AG08396 (cell line): ENCODE measurements around the gene IDH3G.
A peak's percentile ranks its signal among the peaks of the same experiment; 100 is the strongest.
"Not testable (repeated sequence)": the region's sequence is repeated elsewhere in the genome, so short reads cannot be mapped to it uniquely, and the experiment has no call there.

Experiments
- DNase-seq: peaks from one replicate; pipeline ENCODE4 v3.0.0; 2012; ENCODE audit warnings: low spot score, mixed read lengths

Gene IDH3G

GRCh38 chrX:153794018-153794896, at the start of gene IDH3G, which contains the start of gene SSR4:
Gene IDH3G (minus strand): TSS chrX:153794375. CDS start chrX:153794326, 49 bp downstream.
Gene SSR4 (plus strand): TSS chrX:153794668. CDS start chrX:153794688, 20 bp downstream.
- DNase-seq = peak; percentile 98

DNA sequence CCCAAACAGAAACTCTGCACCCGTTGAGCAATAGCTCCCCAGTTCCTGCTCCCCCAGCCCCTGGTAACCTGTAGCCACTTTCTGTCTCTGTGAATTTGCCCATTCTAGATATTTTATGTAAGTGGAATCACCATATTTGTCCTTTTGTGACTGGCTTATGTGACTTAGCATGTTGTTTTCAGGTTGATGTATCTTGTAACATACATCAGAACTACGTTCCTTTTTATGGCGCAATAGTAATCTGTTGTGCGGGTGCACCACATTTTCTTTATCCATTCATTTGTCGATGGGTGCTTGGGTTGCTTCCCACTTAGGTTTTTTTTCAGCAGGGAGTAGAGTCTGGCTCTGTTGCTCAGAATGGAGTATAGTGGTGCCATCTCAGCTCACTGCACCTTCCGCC, 42.7 kb upstream of the IDH3G start:
- no peak for DNase-seq

DNA sequence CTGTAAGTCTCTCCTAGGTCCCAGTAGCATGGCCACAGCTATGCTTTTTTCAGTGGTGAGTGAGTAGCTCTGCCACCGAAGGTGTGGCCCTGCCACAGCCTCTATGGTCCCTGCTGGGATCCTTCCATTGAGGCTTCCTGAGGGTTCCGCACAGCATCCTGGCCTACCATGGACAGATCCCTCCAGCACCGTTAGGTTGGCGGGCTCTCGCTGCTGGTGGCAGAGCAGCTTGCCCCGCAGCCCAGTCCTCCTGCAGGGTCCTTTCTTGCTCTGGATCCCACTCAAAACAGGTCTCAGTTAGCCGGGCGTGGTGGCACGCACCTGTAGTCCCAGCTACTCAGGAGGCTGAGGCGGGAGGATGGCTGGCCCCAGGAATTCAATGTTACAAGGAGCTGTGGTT, 38.6 kb upstream of the IDH3G start:
- no peak for DNase-seq

DNA sequence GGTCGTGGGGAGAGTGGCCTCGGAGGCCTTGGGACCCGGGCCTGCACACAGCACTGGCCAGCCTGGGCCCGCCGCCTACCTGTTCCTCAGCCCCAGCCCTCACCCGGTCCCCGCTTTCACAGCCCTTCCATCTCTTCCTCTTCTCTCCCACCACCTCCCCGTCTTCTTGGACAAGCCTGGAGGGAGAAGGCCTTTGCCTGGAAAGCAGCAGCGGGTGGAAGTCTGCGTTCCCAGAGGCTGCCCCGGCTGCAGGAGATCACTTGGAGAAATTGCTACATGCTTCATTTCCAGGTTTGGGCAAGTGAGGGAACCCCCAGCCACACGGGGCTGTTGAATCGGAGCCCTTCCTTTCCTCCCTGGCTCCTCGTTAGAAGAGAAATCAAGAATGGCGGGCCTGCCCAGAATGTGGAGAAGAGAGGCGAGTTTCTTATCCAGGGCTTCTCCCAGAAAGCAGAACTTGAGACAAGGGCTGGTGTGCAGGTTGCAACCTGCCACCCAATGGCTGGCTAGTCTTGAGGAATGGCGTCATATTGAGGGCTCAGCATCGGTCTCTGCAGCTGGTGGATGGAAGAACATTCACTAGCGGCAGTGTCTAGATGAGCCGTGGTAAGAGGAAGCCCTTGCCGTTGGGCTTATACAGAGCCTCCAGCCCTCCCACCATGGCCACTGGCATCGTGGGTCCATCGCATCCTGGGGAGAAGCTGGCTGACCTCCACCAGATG, 37.4 kb upstream of the IDH3G start:
- no peak for DNase-seq

- DNase-seq = no peak
These were observed 36.7 kb upstream of the IDH3G start for GRCh38 chrX:153830640-153831428.

DNA sequence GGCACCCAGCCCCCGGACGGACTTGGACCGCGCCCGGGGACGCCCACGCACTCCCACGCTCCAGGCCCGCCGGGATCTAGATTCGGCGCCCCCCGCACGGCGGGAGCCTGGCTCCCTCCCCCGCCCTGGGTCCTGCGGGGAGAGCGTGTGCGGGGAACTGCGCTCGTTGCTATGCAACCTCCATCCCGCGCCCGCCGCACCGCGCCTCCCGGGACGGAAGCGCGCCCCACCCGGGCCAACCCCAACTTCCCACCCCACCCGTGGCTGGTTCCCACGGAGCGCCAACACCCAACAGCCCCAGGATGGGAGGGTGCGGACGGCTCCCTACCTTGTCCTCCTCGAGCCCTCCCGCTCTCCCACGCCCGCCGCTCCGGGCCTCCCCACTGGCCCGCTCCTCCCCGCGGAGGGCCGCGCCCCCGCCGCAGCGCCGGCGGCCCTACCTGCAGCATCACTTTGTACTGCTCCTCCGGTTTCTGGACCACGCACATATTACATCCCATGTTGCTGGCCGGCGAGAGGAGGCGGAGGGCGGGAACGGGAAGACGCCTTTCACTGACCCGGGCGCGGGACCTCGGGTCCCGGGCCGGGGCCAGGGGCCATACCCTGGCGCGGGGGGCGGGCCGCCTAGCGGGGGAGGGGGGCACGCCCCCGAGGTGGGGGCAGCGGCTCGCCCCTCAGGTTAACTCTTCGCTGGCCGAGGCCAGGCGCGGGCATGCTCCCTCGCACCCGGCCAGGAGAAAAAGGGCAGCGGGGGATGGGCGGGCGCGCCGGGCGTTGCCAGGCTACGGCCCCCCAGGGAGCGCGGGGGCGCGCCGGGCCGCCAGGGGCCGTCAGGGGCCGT, 35.8 kb upstream of the IDH3G start, which contains the start of gene PDZD4:
Gene PDZD4 (minus strand): TSS at position 746 of the 841 bp plus-strand sequence. CDS start 246 bp downstream, at position 500.
- DNase-seq = no peak

- no peak for DNase-seq
These were observed 35.3 kb upstream of the IDH3G start for GRCh38 chrX:153829549-153829798.

DNA sequence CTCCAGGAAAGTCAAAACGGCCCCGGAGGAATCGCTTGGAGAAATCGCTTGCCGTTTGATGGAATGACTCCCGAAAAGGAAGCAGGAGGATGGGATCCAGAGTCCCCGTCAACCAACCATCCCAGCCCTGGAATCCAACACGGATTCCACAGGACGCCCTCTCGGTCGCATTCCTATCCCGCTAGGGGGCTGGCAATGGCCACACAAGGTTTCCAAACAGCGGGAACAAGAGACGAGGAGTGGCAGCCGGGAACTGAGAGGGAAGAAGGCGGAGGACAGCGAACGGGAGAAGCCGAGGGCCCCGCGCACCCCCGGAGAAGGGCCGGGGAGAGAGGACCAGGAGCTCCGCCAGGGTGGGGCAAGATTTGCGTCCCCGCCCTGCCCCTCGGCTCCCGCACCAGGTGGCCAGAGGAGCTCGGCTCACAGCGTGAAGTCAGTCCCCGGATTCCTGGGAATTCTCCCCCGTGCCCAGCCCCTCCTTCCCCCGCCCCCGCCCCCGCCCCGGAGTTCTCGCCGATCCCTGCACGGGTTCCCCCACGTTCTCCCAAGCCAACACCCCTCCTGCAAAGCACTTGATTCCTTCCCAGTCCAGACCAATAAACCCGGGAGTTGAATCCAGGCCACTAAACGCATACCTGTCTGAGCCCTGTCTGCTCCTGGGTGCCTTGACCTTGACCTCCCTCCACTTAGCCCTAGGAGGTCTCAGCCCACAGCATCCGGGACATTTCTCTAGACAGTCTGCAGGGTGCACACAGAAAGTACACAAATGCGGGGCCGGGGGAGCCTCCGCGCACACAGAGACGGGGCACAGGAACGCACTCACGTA, 34.8 kb upstream of the IDH3G start:
- no peak for DNase-seq

GRCh38 chrX:153828308-153828707, 34.1 kb upstream of the IDH3G start:
- no peak for DNase-seq

DNA sequence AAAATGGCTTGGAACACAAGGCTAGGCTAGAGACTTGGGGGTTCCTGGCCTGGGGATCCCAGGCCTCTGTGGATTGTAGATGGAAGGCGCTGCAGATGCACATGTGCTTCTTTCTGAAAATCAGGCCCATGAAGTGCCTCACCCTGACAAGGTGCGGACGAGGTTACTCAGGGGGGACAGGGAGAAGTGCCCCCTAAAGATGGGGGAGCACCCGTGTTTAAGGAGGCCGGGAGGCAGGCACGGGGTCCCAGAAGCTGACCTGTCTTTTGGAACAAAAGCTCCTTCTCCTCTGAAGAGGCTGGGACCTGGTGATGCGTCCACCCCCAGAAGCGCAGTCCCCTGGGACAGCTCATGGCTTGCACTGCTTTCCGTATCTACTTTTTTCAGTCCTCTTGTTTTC, 33.7 kb upstream of the IDH3G start:
- DNase-seq = peak; percentile 10

DNA sequence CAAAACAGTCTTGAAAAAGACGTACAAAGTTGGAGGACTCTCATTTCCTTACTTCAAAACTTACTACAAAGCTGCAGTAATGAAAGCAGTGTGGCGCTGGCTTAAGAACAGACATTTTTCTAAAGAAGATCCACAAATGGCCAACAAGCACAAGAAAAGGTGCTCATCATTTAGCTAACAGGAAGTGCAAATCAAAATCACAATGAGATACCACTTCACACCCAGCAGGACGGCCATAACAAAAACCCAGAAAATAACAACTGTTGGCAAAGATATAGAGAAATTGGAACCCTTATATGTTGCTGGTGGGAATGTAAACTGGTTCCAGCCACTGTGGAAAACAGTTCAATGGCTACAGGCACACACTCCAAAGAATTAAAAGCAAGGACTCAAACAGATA, 32.8 kb upstream of the IDH3G start:
- no peak for DNase-seq

DNA sequence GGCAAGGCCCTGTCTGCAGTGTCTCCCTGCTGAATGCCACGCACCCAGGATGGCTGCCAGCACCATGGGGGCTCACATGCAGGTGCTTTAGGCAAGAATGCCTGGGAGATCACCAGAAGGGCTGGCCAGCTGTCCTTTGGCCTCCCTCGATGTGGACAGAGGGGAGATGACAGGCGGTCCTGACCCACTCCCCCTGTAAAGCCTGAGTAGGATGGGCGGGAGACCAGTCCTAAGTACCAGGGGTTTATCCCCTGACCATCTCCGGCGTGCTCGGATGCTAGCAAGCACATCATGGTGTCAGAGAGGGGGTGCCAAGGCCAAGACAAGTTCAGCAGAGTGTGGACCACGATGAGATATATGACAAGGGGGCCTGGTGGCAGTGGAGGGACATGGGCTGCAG, 30.9 kb upstream of the IDH3G start:
- peak; percentile 8 for DNase-seq

DNA sequence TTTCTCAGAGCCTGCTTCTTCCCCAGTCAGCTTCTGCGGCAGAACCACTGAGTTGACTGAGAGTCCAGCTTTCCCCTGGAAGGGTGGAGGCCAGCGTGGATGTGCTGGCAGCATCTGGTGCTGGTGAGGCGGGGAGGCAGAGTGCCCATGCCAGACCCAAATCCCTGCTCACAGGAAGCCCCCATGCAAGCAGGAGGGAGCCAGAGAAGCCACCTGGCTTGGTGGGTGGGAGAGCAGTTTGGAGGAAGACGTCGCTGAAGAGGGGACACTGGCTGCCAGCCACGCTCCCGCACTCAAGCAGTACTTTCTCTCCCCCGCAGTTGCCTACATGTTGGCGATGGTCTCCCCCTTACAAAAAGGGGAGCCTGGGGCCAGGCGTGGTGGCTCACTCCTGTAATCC, 30.2 kb upstream of the IDH3G start:
- peak; percentile 5 for DNase-seq

GRCh38 chrX:153821066-153821465, 26.9 kb upstream of the IDH3G start:
- peak; percentile 5 for DNase-seq

DNA sequence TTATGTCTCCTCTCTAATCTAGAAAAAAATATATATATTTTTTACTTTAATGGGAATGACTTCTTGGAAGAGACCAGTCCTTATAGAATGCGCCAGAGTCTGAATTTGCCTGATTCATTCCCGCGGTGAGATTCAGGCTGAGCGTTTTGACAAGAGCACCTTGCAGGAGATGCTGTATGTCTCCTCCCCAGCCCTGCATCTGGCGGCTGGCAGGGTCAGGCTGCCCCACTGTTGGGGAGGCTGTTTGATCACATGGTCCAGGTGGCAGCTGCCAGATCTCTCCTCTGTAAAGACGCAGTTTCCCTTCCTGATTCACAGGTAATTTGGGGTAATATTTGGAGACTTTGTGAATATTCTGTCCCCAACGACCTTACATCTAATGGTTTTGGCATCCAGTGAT, 26.4 kb upstream of the IDH3G start:
- DNase-seq = no peak

DNA sequence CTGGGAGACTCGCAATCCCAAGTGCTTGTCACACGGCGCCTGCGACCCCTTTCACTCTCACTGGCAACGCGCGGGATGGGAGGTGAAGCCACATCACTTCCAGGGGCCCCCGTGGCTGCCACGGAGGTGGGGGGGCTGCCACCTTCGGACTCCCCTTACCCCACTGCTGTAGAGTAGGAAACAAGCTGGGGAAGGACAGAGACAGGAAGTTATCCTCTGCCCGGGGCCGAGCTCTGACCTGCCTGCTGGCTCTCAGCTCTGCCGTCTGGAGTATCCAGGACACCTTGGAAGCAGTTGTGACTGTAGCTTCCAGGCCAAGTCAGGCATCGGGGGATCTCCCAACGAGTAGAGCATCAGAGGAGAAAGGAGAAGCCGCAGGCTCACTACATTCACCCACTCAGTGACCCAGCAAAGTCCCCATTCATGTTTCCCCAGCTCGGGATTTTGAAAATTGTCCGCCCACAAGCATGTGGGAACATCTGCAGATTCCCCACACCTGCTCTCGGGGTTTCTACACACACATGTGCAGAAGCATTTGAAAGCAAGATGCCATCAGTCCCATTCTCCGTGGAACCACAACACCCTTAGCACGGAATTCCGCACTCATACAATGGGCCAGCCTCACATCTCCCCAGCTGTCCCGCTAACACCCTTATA, 25.3 kb upstream of the IDH3G start:
- no peak for DNase-seq

DNA sequence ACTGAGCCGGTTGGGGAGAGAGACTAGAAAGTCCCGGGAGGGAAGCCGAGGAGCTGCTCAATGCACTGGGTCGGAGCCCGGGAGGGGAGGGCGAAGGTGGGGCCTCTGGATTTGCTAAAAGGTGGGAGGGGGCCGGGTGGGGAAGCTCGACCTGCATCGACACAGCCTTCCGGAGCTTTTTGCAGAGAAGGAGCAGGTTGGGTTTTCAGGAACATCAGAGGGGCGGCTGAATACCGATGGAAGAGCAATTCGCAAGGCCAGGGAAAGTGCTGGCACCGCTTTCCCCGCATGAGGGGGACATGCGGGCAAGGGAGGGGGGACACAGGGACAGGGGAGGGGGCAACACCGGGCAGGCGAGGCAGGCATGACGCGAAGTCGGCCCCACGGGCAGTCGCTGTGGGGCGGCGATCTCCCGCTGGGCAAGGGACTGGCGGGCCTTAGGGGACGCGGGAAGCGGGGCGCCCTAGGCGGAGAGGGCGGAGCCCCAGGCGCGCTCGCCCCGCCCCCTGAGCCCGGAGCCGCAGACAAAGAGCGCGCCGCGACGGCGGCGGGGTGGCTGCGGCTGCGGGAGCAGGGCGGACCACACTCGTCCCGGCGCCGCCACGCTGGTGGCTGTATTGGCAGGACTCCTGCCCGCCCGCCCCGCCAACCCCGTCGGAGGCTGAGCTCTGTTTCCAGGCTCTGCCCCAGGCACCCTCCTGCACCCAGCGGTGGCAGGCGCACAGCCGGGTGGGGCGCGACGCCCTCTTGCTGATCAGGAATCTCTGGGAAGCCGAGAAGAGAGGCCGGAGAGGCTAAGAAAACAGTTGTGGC, 24.6 kb upstream of the IDH3G start:
- DNase-seq = peak; percentile 77

GRCh38 chrX:153818064-153818463, 23.9 kb upstream of the IDH3G start:
- not testable (repeated sequence) for DNase-seq
